ENCODE data around the gene NCMAP. TPM values are rescaled to one million over a fixed set of nuclear protein-coding genes. Genes with fewer than 3 reads are reported as not detected.

The NCMAP gene
- total RNA-seq: under 1 TPM in 2 of 4 donors, not detected in 2; 0.12 to 0.19 TPM

GRCh38 chr1:24555591-24556413 lies at the start of gene NCMAP:
Gene NCMAP, plus strand, starts transcription at chr1:24556087. Its CDS starts 39,344 bp downstream, at chr1:24595431.
- no peak for DNase-seq

GRCh38 chr1:24506691-24507381 lies 49.1 kb upstream of the NCMAP start:
- peaks cover 5 to 38% (median 7%) of the 10 kb centered on the region in 3 donors for H3K4me1 ChIP-seq
- intact Hi-C loops (cut with DNase I): no loop called here
- H3K27ac ChIP-seq: peak overlapping the region in 1 of 4 donors; percentile 25
- no peak for TF ChIP-seq CTCF (IDR thresholded peaks at IDR 0.05)
- no peak for TF ChIP-seq POLR2A (IDR thresholded peaks at IDR 0.05)
- H3K4me3 ChIP-seq: no peak overlapping the region
- no peaks in the 10 kb centered on the region for H3K9me3 ChIP-seq
- WGBS, 2 donors: 64 to 88% methylated on average over 5 of the region's 5 CpGs
- no peaks in the 10 kb centered on the region for H3K27me3 ChIP-seq
- peaks cover 0 to 7% (median 0%) of the 10 kb centered on the region in 3 donors for H3K36me3 ChIP-seq
- no peak for DNase-seq

More at GRCh38 chr1:24555591-24556413, at the start of gene NCMAP:
- no peaks in the 10 kb centered on the region for H3K36me3 ChIP-seq
- H3K27ac ChIP-seq: no peak within 1 kb of the TSS
- H3K4me1 ChIP-seq: peaks cover 7 to 21% (median 8%) of the 10 kb centered on the region in 3 donors
- intact Hi-C loops (cut with DNase I): no loop called here
- peaks cover 0 to 56% (median 0%) of the 10 kb centered on the region in 4 donors for H3K27me3 ChIP-seq
- no peaks in the 10 kb centered on the region for H3K9me3 ChIP-seq
- peak within 1 kb of the TSS; percentile 22 to 65 (median 34) for H3K4me3 ChIP-seq
- WGBS, 2 donors: 0 to 10% methylated on average over 1 to 6 of the region's 61 CpGs
- TF ChIP-seq CTCF (IDR thresholded peaks at IDR 0.05) (peak in 1 of 6 experiments; percentile 15), POLR2A (IDR thresholded peaks at IDR 0.05) (no peak)

GRCh38 chr1:24507405-24507804 lies 48.5 kb upstream of the NCMAP start:
- H3K27me3 ChIP-seq: no peaks in the 10 kb centered on the region
- no peak for TF ChIP-seq POLR2A (IDR thresholded peaks at IDR 0.05)
- no peak for TF ChIP-seq CTCF (IDR thresholded peaks at IDR 0.05)
- H3K4me3 ChIP-seq: no peak overlapping the region
- H3K9me3 ChIP-seq: no peaks in the 10 kb centered on the region
- WGBS, 2 donors: 87 to 95% methylated on average over 5 of the region's 5 CpGs
- peaks cover 5 to 34% (median 7%) of the 10 kb centered on the region in 3 donors for H3K4me1 ChIP-seq
- intact Hi-C loops (cut with DNase I): no loop called here
- no peak for DNase-seq
- H3K36me3 ChIP-seq: peaks cover 0 to 7% (median 0%) of the 10 kb centered on the region in 3 donors
- H3K27ac ChIP-seq: peak overlapping the region in 1 of 4 donors; percentile 25

GRCh38 chr1:24508911-24509310 lies 47.0 kb upstream of the NCMAP start:
- WGBS, 2 donors: 98% methylated on average over 5 of the region's 5 CpGs
- no peak for TF ChIP-seq POLR2A (IDR thresholded peaks at IDR 0.05)
- intact Hi-C loops (cut with DNase I): no loop called here
- DNase-seq: no peak
- Histone ChIP-seq H3K36me3 (peaks cover 0 to 7% (median 0%) of the 10 kb centered on the region in 3 donors), H3K4me3 (no peak overlapping the region), H3K9me3 (no peaks in the 10 kb centered on the region), H3K4me1 (peaks cover 3 to 27% (median 6%) of the 10 kb centered on the region in 3 donors), H3K27me3 (no peaks in the 10 kb centered on the region), H3K27ac (no peak overlapping the region)

- Histone ChIP-seq H3K9me3 (no peaks in the 10 kb centered on the region), H3K27me3 (no peaks in the 10 kb centered on the region), H3K36me3 (peaks cover 0 to 35% (median 0%) of the 10 kb centered on the region in 3 donors), H3K4me3 (no peak overlapping the region), H3K4me1 (peaks cover 0 to 18% (median 0%) of the 10 kb centered on the region in 3 donors), H3K27ac (no peak overlapping the region)
- no peak for DNase-seq
- intact Hi-C loops (cut with DNase I): no loop called here
- no peak for TF ChIP-seq POLR2A (IDR thresholded peaks at IDR 0.05)
- no peak for TF ChIP-seq CTCF (IDR thresholded peaks at IDR 0.05)
- 64 to 72% methylated on average over 2 of the region's 2 CpGs for WGBS, 2 donors
These were observed 42.2 kb upstream of the NCMAP start for GRCh38 chr1:24513706-24514105.
